Endothelial cell (in vitro differentiated cells): Measurements from ENCODE around the gene ZFYVE19. TPM values are rescaled to one million over a fixed set of nuclear protein-coding genes. Genes with fewer than 3 reads are reported as not detected.
A peak's percentile ranks its signal among the peaks of the same experiment; 100 is the strongest.

Experiments used
- DNase-seq: peaks from one replicate; pipeline ENCODE4 v3.0.0; 2021; ENCODE audit warnings: low spot score
- H3K27ac Mint-ChIP-seq: one replicate; pipeline ENCODE4 v1.8.0; 2021; ENCODE audit warnings: mixed read lengths, inconsistent platforms; ENCODE audit not compliant: unreplicated experiment
- H3K27me3 Mint-ChIP-seq: one replicate; pipeline ENCODE4 v1.8.0; 2021; ENCODE audit warnings: mild to moderate bottlenecking, moderate library complexity, mixed read lengths, inconsistent platforms; ENCODE audit not compliant: unreplicated experiment
- H3K36me3 Mint-ChIP-seq: one replicate; pipeline ENCODE4 v1.8.0; 2021; ENCODE audit warnings: mild to moderate bottlenecking, low read depth, mixed read lengths, inconsistent platforms; ENCODE audit not compliant: unreplicated experiment
- H3K4me1 Mint-ChIP-seq: one replicate; pipeline ENCODE4 v1.8.0; 2021; ENCODE audit warnings: mild to moderate bottlenecking, mixed read lengths, inconsistent platforms; ENCODE audit not compliant: unreplicated experiment
- H3K4me3 Mint-ChIP-seq: one replicate; pipeline ENCODE4 v1.8.0; 2021; ENCODE audit warnings: mild to moderate bottlenecking, mixed read lengths, inconsistent platforms; ENCODE audit not compliant: unreplicated experiment
- H3K9me3 Mint-ChIP-seq: one replicate; pipeline ENCODE4 v1.8.0; 2021; ENCODE audit warnings: mixed read lengths, inconsistent platforms; ENCODE audit not compliant: unreplicated experiment
- total RNA-seq: library from RNA; stranded (reverse); fragmentation: NEBNext Ultra II Directional; extraction: Animal tissue kit (Norgen Biotek cat#: 25700); gene quantifications from one replicate; pipeline ENCODE4 v1.2.1, GENCODE V29; 2021; ENCODE audit not compliant: unreplicated experiment
- TF ChIP-seq, protein P1 (sequence below): fragments of 200-600 bp; sonication (generic); IDR thresholded peaks from one replicate; pipeline ENCODE4 v1.5.0; 2021; ENCODE audit warnings: antibody characterized with exemption; ENCODE audit not compliant: unreplicated experiment

ZFYVE19 gene
- total RNA-seq, 1 donor from 2014 or later, result 31.5 TPM

DNA sequence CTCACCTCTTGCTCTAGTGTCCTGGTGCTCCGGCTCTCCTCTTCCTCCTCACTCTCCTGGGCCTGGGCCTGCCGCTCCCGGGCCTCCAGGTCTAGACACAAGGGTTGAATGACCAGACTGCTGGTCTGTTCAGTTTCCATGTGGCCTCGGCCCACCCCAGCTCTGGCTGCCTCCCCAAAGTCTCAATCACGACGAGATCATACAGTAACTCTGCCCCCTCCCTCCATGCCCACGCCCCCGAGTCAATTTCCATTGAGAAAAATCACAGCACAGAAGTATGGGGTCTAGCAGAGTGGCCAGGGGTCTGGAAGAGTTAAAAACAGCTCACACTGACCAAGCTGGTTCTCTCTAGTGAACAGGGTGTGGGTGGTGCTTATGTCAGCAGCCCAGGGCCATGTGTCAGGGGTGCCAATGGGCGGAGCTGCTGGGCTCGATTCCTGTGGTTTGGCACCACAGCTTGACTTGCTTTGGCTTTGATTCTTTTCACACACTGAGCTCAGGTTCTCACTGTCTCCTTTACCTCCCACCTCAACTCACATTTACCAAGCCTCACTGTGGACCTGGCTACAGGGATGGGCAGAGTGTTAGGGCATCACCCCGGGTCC, 30.2 kb upstream of the ZFYVE19 start:
- no peak for DNase-seq
- peaks cover 6% of the 10 kb centered on the region for H3K27me3 Mint-ChIP-seq
- peak overlapping the region; percentile 51 for H3K4me3 Mint-ChIP-seq
- no peak overlapping the region for H3K27ac Mint-ChIP-seq
- TF ChIP-seq, protein P1, sequence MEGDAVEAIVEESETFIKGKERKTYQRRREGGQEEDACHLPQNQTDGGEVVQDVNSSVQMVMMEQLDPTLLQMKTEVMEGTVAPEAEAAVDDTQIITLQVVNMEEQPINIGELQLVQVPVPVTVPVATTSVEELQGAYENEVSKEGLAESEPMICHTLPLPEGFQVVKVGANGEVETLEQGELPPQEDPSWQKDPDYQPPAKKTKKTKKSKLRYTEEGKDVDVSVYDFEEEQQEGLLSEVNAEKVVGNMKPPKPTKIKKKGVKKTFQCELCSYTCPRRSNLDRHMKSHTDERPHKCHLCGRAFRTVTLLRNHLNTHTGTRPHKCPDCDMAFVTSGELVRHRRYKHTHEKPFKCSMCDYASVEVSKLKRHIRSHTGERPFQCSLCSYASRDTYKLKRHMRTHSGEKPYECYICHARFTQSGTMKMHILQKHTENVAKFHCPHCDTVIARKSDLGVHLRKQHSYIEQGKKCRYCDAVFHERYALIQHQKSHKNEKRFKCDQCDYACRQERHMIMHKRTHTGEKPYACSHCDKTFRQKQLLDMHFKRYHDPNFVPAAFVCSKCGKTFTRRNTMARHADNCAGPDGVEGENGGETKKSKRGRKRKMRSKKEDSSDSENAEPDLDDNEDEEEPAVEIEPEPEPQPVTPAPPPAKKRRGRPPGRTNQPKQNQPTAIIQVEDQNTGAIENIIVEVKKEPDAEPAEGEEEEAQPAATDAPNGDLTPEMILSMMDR, result no peak
- no peaks in the 10 kb centered on the region for H3K9me3 Mint-ChIP-seq
- no peaks in the 10 kb centered on the region for H3K4me1 Mint-ChIP-seq
- peaks cover 36% of the 10 kb centered on the region for H3K36me3 Mint-ChIP-seq

DNA sequence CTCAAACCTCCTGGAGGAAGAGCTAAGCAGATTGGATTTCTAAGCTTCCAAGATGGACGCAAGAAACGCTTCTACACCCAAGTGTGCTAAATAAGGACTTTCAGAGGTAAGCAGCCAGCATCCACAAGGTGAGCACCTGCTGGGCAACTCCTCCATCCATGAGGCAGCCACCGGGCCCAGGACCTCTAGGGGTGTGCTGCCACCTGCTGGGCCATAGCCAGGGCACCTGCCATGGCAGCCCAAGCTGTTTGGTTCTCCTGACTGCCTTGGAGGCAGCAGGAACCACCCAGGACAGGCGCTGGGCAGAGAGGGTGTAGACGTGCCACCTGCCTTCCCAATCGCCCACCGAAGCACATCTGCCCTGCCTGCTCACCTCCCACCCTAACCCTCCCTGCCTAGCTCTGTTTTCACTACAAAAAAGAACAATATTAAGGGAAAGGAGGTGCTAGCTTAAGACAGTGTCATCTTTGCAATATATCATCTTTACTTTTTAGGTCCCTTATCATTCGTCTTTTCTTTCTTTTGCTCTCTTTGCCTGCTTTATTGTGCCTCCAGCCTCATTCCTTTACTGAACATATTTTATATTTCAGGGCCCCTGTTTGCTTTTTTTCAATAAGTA, 24.2 kb upstream of the ZFYVE19 start:
- peaks cover 6% of the 10 kb centered on the region for H3K4me1 Mint-ChIP-seq
- no peak overlapping the region for H3K4me3 Mint-ChIP-seq
- no peaks in the 10 kb centered on the region for H3K27me3 Mint-ChIP-seq
- H3K9me3 Mint-ChIP-seq, result no peaks in the 10 kb centered on the region
- TF ChIP-seq, protein P1, result peak; percentile 53
- peak; percentile 70 for DNase-seq
- no peak overlapping the region for H3K27ac Mint-ChIP-seq
- H3K36me3 Mint-ChIP-seq, result peaks cover 10% of the 10 kb centered on the region

DNA sequence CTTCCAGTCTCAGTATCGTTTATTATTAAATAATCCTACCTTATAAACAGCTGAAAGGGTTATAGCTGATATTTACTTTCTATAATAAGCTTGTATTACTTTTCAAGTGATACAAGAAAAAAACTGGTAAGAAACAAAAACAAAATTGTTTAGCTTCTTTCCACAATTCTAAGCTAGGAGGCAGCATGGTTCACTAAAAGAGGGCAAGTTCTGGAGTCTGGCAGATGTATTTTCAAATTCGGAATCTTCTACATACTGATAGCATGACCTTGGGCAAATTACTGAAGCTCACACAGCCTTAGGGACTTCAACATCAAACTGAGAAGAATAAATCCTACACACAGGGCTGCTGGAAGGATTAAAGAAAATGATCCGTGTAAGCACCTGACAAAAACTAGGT, 21.7 kb upstream of the ZFYVE19 start:
- TF ChIP-seq, protein P1, result no peak
- H3K27ac Mint-ChIP-seq, result no peak overlapping the region
- peaks cover 9% of the 10 kb centered on the region for H3K4me1 Mint-ChIP-seq

DNA sequence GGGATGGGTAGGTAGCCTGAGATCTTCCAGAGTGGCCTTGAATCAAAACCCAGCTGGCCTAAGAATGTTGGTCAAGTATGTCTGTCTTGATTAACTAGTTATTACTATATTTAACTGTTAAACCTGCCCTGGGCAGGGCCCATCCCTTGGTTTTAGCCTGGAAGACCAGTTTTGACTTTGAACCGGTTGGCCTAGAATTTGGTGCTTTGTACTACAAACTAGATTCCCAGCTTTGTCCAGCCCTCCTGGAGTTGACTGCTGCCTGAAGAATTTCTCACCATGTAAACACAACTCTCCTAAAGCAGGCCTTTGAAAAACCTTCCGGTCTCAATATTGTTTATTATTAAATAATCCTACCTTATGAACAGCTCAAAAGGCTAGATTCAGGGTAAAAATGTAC, 21.1 kb upstream of the ZFYVE19 start:
- H3K27me3 Mint-ChIP-seq, result peaks cover 1% of the 10 kb centered on the region
- H3K27ac Mint-ChIP-seq, result no peak overlapping the region
- peaks cover 9% of the 10 kb centered on the region for H3K4me1 Mint-ChIP-seq
- no peaks in the 10 kb centered on the region for H3K36me3 Mint-ChIP-seq
- TF ChIP-seq, protein P1, result no peak
- DNase-seq, result no peak
- H3K9me3 Mint-ChIP-seq, result no peaks in the 10 kb centered on the region
- H3K4me3 Mint-ChIP-seq, result no peak overlapping the region

More for the DNA sequence above, 21.7 kb upstream of the ZFYVE19 start:
- no peaks in the 10 kb centered on the region for H3K9me3 Mint-ChIP-seq
- no peak for DNase-seq
- no peak overlapping the region for H3K4me3 Mint-ChIP-seq
- H3K36me3 Mint-ChIP-seq, result peaks cover 3% of the 10 kb centered on the region
- peaks cover 1% of the 10 kb centered on the region for H3K27me3 Mint-ChIP-seq

DNA sequence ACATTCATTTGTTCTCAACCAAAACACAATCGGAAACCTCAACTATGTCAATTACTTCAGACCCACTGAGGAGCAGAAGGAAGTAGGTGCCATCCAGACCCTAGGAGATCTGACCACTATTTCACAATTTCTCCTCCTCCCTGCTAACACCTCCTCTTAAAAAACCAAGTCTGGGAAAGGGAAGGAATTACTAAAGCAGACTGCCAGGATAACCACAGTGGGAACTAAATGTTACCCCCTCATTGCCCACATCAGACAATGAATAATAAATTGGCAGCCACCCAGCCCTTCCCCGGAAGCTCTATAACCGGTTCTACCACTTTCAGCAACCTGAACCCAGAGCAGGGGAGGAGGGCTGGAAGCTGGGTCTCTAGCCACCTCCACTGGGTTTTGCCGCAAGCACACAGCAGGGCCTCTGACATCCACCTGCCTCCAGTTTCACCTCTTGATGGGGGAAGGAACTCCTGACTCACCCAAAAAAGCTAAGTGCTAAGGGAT, 19.5 kb upstream of the ZFYVE19 start:
- Mint-ChIP-seq H3K36me3 (peaks cover 7% of the 10 kb centered on the region), H3K27ac (no peak overlapping the region), H3K4me1 (peaks cover 9% of the 10 kb centered on the region), H3K9me3 (no peaks in the 10 kb centered on the region), H3K27me3 (peaks cover 1% of the 10 kb centered on the region), H3K4me3 (no peak overlapping the region)
- TF ChIP-seq, protein P1, result no peak
- DNase-seq, result no peak
